Duodenal mucosa (tissue), 2 donors: ENCODE data around the gene IBA57.
"Not testable (repeated sequence)": the region's sequence is repeated elsewhere in the genome, so short reads cannot be mapped to it uniquely, and the experiment has no call there.

Source experiments
- H3K27ac ChIP-seq: one replicate; pipeline ENCODE4 v1.7.0; 2013; ENCODE audit warnings: low read depth, low read length
- H3K27me3 ChIP-seq, 2 donors: one replicate each; pipeline ENCODE4 v1.7.0; 2013; ENCODE audit warnings: low read length in 2 of 2, control low read depth in 1 of 2; ENCODE audit not compliant: insufficient read depth in 2 of 2, control insufficient read depth in 1 of 2
- H3K36me3 ChIP-seq, 2 donors: one replicate each; pipeline ENCODE4 v1.7.0; 2013; ENCODE audit warnings: low read length in 2 of 2, control low read depth in 1 of 2; ENCODE audit not compliant: insufficient read depth in 2 of 2, control insufficient read depth in 1 of 2
- H3K4me1 ChIP-seq, 2 donors: one replicate each; pipeline ENCODE4 v1.7.0; 2013; ENCODE audit warnings: low read length in 2 of 2, control low read depth in 1 of 2; ENCODE audit not compliant: insufficient read depth in 2 of 2, control insufficient read depth in 1 of 2
- H3K4me3 ChIP-seq, 2 donors: one replicate each; pipeline ENCODE4 v1.7.0; 2013; ENCODE audit warnings: low read length in 2 of 2, low read depth in 1 of 2
- H3K9ac ChIP-seq, 2 donors: one replicate each; pipeline ENCODE4 v1.7.0; 2013; ENCODE audit warnings: low read length in 2 of 2, low read depth in 1 of 2
- H3K9me3 ChIP-seq, 2 donors: one replicate each; pipeline ENCODE4 v1.7.0; 2013; ENCODE audit warnings: low read length in 2 of 2, control low read depth in 1 of 2; ENCODE audit not compliant: control insufficient read depth in 1 of 2

The IBA57 gene

DNA sequence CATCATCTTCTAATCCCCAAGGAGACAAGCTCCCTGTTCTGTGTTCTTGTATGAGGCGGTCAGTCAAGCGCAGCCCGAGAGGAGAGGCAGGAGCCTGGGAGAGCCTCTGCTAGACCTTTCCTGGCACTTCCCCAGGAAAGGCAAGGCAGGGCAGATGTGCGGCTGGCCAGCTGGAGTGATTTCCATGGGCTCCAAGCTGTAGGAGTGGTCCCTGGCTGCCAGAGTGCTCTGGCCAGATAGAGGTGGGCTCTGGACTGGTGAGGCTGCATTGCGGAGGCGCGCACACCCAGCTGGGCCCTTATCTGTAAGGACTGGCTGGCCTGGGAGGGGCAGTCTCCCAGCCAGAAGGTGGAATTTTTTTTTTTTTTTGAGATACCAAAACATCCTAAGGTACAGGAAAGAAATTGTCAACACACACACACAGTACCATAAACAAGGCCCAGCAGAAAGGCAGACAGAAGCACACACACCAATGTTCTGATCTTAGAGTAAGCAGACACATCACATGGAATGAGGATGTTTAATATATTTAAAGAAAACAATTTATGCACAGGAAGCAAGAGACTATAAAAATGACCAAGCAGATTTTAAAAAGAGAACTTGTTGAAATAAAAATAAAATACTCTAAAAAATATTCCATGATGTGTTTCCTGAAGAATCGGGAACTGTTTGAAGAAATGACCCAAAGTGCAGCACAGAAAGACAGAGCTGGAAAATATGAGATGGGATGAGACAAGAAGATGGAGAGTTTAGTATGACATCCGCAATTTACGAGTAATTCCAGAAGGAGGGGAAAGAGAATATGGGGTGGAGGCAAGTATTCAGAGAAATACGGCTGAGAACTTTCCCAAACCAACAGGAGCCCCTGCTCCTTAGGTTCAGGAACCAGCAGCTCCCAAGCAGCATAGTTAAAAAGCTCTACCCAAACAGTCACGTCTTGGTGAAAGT lies 13.4 kb downstream of the IBA57 start:
- no peaks in the 10 kb centered on the region for H3K9me3 ChIP-seq
- no peaks in the 10 kb centered on the region for H3K27me3 ChIP-seq
- H3K4me1 ChIP-seq, result peaks cover 0 to 4% of the 10 kb centered on the region in 2 donors
- H3K9ac ChIP-seq, result no peak overlapping the region
- H3K27ac ChIP-seq, result no peak overlapping the region
- no peak overlapping the region for H3K4me3 ChIP-seq
- peaks cover 3 to 17% of the 10 kb centered on the region in 2 donors for H3K36me3 ChIP-seq

DNA sequence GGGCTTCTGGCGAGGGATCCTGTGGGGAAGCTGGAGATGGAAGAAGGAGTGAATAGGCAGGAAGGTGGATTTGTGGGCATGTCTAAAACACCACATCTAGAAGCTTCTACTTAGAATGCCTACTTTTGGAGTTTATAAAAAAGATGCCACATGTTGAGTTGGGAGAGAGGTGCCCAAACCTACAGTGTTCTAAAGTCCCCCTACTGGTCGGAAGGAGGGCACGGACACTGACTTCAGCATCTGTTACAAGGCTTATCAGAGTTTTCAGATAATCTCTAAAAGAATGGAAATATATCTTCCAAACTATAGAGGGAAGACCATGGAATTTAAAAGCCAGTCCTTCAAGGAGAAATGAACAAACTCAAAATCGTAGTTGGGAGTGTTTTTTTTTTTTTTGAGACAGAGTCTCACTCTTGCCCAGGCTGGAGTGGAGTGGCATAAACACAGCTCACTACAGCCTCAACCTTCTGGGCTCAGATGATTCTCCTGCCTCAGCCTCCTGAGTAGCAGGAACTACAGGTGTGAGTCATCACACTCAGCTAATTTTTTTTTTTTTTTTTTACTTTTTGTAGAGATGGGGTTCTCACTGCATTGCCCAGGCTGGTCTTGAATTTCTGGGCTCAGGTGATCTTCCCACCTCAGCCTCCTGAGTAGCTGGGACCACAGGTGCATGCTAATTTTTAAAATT lies 14.8 kb downstream of the IBA57 start:
- Histone ChIP-seq H3K9ac (no peak overlapping the region), H3K4me1 (peaks cover 0 to 4% of the 10 kb centered on the region in 2 donors), H3K4me3 (no peak overlapping the region), H3K27me3 (no peaks in the 10 kb centered on the region), H3K27ac (no peak overlapping the region), H3K9me3 (no peaks in the 10 kb centered on the region), H3K36me3 (peaks cover 3 to 9% of the 10 kb centered on the region in 2 donors)

DNA sequence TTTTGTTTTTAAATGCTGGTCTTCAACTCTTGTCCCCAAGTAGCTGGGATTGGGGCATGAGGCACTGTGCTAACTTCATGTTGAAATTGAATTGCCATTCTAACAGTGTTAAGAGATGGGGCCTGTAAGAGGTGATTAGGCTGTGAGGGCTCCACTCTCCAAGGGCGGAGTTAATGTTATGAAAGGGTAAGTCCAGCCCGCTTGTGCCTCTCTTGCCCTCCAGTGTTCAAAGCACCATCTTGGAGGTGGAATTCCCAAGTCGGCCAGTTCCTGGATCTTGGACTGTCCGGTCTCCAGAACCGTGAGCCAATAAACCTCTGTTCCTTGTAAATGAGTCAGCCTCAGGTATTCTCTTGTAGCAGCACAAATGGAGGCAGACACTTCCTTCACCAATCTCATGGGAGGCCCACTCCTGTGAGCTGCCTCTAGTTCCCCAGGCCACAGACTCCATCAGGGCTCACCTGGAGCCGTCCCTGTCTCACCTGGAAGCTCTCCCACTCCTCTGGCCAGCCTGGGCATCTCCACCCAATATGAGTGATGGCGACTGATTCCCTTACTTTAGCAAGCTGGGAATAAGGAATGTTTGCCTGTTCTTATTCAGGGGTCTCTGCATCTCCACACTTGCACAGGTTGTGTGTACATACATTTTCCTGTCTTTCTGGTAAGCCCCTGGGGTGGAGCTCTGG lies 15.5 kb downstream of the IBA57 start:
- Histone ChIP-seq H3K4me1 (peaks cover 0 to 4% of the 10 kb centered on the region in 2 donors), H3K9ac (no peak overlapping the region), H3K4me3 (no peak overlapping the region), H3K36me3 (peaks cover 0 to 3% of the 10 kb centered on the region in 2 donors), H3K9me3 (no peaks in the 10 kb centered on the region), H3K27ac (no peak overlapping the region), H3K27me3 (no peaks in the 10 kb centered on the region)

DNA sequence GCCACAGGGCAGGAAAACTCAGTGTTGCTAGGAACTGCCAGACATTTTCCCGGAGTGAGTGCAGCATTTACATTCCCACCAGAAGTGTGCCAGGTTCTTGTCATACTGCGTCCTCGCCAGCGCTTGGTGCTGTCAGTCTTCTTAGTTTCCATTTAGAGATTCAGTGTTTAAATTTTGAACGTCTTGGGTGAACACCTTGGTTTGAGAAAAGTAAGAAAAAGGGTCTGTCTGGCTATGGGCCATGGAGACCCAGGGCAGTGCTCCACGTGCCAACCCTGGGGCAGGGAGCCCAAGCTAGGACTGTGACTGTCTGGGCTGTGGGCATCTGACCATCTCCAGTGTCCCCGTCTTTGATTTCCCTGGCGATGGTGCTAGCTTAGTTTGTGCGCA lies 16.0 kb downstream of the IBA57 start:
- Histone ChIP-seq H3K36me3 (peaks cover 0 to 3% of the 10 kb centered on the region in 2 donors), H3K9ac (no peak overlapping the region), H3K27ac (no peak overlapping the region), H3K4me1 (peaks cover 0 to 4% of the 10 kb centered on the region in 2 donors), H3K27me3 (no peaks in the 10 kb centered on the region), H3K9me3 (no peaks in the 10 kb centered on the region), H3K4me3 (no peak overlapping the region)

DNA sequence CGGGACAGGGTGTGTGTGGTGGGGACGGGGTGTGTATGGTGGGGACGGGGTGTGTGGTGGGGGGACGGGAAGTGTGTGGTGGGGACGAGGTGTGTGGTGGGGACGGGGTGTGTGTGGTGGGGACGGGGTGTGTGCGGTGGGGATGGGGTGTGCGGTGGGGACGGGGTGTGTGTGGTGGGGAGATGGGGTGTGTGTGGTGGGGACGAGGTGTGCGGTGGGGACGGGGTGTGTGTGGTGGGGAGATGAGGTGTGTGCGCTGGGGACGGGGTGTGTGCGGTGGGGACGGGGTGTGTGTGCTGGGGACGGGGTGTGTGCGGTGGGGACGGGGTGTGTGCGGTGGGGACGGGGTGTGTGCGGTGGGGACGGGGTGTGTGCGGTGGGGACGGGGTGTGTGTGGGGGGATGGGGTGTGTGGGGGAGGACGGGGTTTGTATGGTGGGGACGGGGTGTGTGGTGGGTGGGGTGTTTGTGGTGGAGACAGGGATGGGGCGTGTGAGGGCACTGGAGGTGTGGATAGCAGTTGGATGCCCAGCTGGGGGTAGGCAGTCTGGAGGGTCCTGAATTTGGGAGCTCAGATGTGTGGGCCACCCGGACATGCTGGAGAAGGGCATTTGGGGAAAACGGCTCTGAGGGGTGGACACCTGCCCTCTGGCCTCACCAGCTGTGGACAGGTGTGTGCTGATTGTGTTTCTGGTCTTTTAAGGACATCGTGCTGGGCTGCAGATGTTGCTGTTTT lies 16.9 kb downstream of the IBA57 start:
- Histone ChIP-seq H3K36me3 (no peaks in the 10 kb centered on the region), H3K4me1 (peaks cover 0 to 4% of the 10 kb centered on the region in 2 donors), H3K9ac (no peak overlapping the region), H3K4me3 (no peak overlapping the region), H3K27ac (no peak overlapping the region), H3K9me3 (no peaks in the 10 kb centered on the region), H3K27me3 (no peaks in the 10 kb centered on the region)

DNA sequence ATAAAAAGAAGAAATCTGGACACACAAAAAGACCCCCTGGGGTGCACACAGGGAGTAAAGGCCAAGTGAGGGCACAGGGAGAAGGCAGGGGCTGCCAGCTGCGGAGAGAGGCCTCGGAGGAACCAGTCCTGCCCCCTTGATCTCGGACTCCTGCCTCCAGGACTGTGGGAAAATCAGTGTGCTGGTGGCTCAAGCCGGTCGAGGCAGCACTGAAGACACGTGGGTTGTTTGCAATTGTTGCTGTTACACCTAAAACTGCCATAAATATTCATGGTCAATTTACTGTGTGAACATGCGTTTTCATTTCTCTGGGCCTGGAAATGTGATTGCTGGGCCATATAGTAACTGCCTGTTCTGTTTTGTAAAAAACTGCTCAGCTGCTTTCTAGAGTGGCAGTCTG lies 18.5 kb downstream of the IBA57 start:
- Histone ChIP-seq H3K36me3 (no peaks in the 10 kb centered on the region), H3K27ac (no peak overlapping the region), H3K4me1 (no peaks in the 10 kb centered on the region), H3K9me3 (no peaks in the 10 kb centered on the region), H3K9ac (no peak overlapping the region), H3K27me3 (no peaks in the 10 kb centered on the region), H3K4me3 (no peak overlapping the region)

DNA sequence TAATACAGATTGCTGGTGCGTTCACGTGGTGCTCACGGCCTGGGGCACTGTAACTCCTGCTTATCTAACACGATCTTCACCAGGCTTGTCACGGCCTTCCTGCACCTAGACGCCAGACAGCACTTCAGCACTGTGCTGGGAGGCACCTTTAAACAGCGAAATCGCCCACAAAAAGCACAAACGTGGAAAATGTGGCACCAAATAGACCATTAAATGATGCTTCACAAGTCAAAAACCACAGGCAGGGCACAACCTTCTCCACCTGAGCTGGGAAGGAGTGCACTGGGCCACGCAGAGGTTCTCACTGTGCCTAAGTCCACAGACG lies 20.0 kb downstream of the IBA57 start:
- Histone ChIP-seq H3K36me3 (no peaks in the 10 kb centered on the region), H3K9me3 (no peaks in the 10 kb centered on the region), H3K9ac (no peak overlapping the region), H3K4me3 (no peak overlapping the region), H3K27ac (no peak overlapping the region), H3K4me1 (no peaks in the 10 kb centered on the region), H3K27me3 (no peaks in the 10 kb centered on the region)

DNA sequence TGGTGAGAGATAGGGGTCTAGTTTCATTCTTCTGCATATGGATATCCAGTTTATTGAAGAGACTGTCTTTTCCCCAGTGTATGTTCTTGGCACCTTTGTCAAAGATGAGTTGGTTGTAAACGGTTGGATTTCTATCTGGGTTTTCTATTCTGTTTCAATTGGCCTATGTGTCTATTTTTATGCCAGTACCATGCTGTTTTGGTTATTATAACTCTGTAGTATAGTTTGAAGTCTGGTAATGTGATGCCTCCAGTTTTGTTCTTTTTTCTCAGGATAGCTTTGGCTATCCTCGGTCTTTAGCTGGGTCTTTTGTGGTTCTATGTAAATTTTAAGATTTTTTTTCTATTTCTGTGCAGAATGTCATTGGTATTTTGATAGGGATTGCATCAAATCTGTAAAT lies 22.6 kb downstream of the IBA57 start:
- not testable (repeated sequence) for H3K27me3 ChIP-seq, H3K9me3 ChIP-seq, H3K36me3 ChIP-seq, H3K4me1 ChIP-seq, H3K9ac ChIP-seq, H3K27ac ChIP-seq, H3K4me3 ChIP-seq

DNA sequence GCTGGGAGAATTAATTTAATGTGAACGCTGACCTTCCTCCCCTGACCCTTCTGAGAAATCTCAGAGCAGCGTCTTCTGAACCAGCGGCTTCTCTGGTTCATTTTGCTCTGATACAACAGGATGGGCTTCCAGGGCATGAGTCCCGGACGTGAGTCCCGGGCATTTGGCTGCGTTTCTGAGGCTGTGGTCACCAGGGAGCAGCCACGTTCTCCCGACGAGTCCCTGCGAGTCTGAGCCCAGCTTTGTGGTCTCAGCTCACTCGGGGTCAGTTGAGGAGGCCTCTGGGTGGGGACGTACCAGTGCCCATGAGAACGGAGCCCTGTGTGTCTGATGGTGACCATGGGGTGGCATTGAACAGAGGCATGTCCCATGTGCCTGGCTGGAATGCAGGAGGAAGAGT lies 24.6 kb downstream of the IBA57 start:
- no peaks in the 10 kb centered on the region for H3K36me3 ChIP-seq
- H3K27me3 ChIP-seq, result no peaks in the 10 kb centered on the region
- H3K9ac ChIP-seq, result no peak overlapping the region
- H3K9me3 ChIP-seq, result no peaks in the 10 kb centered on the region
- H3K4me3 ChIP-seq, result no peak overlapping the region
- no peaks in the 10 kb centered on the region for H3K4me1 ChIP-seq
- no peak overlapping the region for H3K27ac ChIP-seq
